Spinal cord (tissue), 10 donors: Measurements from ENCODE around the gene FBXO31. TPM values are rescaled to one million over a fixed set of nuclear protein-coding genes. Genes with fewer than 3 reads are reported as not detected.
A peak's percentile ranks its signal among the peaks of the same experiment; 100 is the strongest.

Source experiments
- DNase-seq, 6 donors: peaks; one replicate each; pipeline versions ENCODE4 v3.0.0 to v3.0.0-alpha.2; 2013 to 2015; ENCODE audit warnings: low spot score in 6 of 6, low read depth in 4 of 6
- H3K27ac ChIP-seq: one replicate; pipeline ENCODE4 v1.5.1; 2013; ENCODE audit warnings: low read depth, low read length, control low read depth
- H3K27me3 ChIP-seq: one replicate; pipeline ENCODE4 v1.6.1; 2013; ENCODE audit warnings: low read length; ENCODE audit not compliant: control insufficient read depth, insufficient read depth
- H3K36me3 ChIP-seq: one replicate; pipeline ENCODE4 v1.6.1; 2013; ENCODE audit warnings: low read length; ENCODE audit not compliant: control insufficient read depth, insufficient read depth
- H3K4me1 ChIP-seq: one replicate; pipeline ENCODE4 v1.6.1; 2013; ENCODE audit warnings: low read length; ENCODE audit not compliant: control insufficient read depth, insufficient read depth
- H3K4me3 ChIP-seq: one replicate; pipeline ENCODE4 v1.5.1; 2013; ENCODE audit warnings: low read depth, low read length, control low read depth
- H3K9me3 ChIP-seq: one replicate; pipeline ENCODE4 v1.6.1; 2013; ENCODE audit warnings: low read length; ENCODE audit not compliant: control insufficient read depth, insufficient read depth
- WGBS: methylation state at CpG from one replicate; pipeline ENCODE4 v1.1.5; 2013; ENCODE audit warnings: missing lambda C conversion rate; ENCODE audit not compliant: insufficient coverage; 5-methylcytosine and 5-hydroxymethylcytosine counted together
- polyA plus RNA-seq, 2 donors: library from polyadenylated mRNA; unstranded; fragments of 120-200 nt; gene quantifications; one replicate each; pipeline ENCODE4 v1.2.1, GENCODE V29; 2013; ENCODE audit not compliant: insufficient read length in 2 of 2
- total RNA-seq, 2 donors: library from RNA; depleted of rRNA in 1 of 2; stranded (reverse); fragments of 120-200 nt in 1 of 2; fragments of >200 nt in 1 of 2; gene quantifications; one replicate each; pipeline versions ENCODE4 v1.2.3 to v1.2.4, GENCODE V29; 2013 to 2014
- donor health status: healthy.

Gene FBXO31
- total and polyA plus RNA-seq, 4 donors = 21.0 to 48.6 (median 41.0) TPM

DNA sequence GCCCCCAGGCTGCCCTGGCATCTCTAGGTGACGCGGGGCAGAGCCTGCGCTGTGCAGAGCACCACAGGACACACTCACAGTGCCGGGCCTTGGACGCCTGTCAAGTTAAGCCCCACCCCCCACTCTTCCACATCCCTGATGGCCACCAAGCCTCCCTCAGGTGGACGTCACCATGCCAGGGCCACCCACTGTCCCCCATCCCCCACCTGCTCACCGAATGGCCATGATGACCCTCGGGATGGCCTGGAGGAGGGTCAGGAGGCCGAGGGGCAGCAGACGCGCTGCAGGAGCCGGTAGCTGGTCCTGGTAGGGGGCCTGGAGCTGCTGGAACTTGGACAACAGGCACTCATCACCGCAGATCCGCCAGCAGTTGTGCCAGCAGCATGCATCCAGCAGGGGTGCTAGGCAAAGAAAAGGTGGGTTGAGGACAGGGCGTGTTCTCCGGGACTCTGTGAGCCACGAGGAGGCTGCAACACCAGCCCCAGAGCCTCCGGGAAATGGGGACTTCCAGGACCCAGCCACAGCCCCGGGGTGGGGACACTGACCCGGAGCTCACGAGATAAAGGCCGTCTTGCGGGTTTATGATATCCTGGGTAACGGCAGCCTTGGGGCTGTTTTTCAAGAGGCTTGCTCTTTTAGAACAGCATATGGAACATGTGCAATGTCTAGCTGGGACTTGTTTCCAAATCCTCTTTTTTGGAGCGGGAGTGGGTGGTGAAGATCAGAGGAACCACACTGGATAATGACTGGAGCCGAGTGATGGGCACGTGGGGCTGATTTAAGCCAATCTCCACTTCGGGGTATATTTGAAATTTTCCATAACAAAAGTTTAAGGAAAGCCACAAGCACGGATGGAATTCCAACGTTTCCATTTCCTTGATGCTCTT lies 77.8 kb downstream of the FBXO31 start:
- DNase-seq = peak in 1 of 6 donors; percentile 51
- no peak overlapping the region for H3K4me3 ChIP-seq
- whole genome bisulfite sequencing = 64% methylated on average over 27 of the region's 30 CpGs

DNA sequence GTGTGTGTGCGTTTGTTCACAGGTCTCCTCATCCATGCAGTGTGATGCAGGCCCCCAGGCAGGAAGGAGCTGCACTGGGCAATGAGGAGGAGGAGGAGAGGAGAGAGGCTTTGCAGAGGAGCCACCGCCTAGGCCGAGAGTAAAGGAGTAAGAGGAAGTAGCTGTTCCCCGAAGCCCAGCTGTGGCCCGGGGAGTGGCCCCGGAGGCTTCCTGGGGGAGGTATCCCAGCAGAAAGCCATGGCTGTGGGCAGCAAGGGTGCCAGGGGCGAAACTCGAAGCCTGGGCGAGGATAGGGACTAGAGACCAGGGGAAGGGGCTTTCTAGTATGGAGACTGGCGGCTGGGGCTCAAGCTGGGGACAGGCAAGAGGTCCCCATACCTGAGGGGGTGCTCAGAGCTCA lies 78.6 kb downstream of the FBXO31 start:
- Histone ChIP-seq H3K27me3 (no peaks in the 10 kb centered on the region), H3K4me1 (peaks cover 4% of the 10 kb centered on the region), H3K4me3 (no peak overlapping the region), H3K27ac (no peak overlapping the region), H3K9me3 (no peaks in the 10 kb centered on the region), H3K36me3 (peaks cover 15% of the 10 kb centered on the region)
- no peak for DNase-seq
- 82% methylated on average over 10 of the region's 10 CpGs for WGBS

More for the DNA sequence above, 77.8 kb downstream of the FBXO31 start:
- H3K36me3 ChIP-seq = peaks cover 19% of the 10 kb centered on the region
- no peaks in the 10 kb centered on the region for H3K27me3 ChIP-seq
- H3K27ac ChIP-seq = no peak overlapping the region
- peaks cover 4% of the 10 kb centered on the region for H3K4me1 ChIP-seq
- no peaks in the 10 kb centered on the region for H3K9me3 ChIP-seq

DNA sequence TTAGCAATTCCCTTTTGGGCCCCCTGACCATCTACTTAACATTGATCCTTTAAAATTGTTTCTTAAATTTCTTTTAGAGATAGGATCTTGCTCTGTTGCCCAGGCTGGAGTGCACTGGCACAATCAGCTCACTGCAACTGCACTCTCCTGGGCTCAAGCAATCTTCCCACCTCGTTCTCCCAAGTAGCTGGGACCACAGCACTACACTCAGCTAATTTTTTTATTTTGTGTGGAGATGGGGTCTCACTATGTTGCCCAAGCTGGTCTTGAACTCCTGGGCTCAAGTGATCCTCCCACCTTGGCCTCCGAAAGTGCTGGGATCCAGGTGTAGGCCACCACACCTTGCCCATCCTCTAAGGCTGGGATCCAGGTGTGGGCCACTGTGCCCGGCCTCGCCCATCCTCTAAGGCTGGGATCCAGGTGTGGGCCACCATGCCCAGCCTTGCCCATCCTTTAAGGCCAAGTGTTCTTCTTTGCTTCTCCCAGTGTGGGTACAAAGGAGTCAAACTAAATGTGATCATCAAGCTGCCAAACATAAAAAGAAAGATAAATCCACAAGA lies 79.5 kb downstream of the FBXO31 start:
- Histone ChIP-seq H3K36me3 (peaks cover 19% of the 10 kb centered on the region), H3K27ac (no peak overlapping the region), H3K9me3 (no peaks in the 10 kb centered on the region), H3K4me1 (peaks cover 4% of the 10 kb centered on the region), H3K4me3 (no peak overlapping the region), H3K27me3 (no peaks in the 10 kb centered on the region)
- no peak for DNase-seq
- WGBS = 100% methylated on average over 3 of the region's 4 CpGs

DNA sequence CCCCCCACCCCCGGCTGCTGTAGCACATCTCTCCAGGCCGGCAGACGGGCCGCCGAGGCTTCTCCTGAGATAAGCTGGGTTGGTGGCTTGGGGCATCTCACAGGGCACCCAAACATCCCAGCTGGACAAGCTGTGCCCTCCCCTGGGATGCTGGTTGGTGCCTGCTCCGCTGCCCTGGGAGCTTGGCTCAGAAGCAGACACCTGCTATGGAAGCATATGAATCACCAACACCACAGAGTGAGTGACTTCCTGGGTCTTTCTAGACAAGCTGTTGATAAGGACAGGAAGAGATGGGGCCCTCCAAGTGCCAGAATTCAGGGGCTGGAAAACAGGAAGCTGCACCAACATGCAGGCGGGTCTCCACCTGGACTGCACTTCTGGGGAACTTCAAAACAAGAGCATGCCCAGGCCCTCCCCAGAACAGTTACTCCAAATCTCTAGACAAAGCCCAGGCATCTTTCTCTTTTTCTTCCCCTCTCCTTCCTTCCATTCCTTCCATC lies 80.1 kb downstream of the FBXO31 start:
- Histone ChIP-seq H3K27me3 (no peaks in the 10 kb centered on the region), H3K4me3 (no peak overlapping the region), H3K27ac (no peak overlapping the region), H3K4me1 (peaks cover 4% of the 10 kb centered on the region), H3K9me3 (no peaks in the 10 kb centered on the region), H3K36me3 (peaks cover 25% of the 10 kb centered on the region)
- 85% methylated on average over 5 of the region's 7 CpGs for WGBS
- no peak for DNase-seq

DNA sequence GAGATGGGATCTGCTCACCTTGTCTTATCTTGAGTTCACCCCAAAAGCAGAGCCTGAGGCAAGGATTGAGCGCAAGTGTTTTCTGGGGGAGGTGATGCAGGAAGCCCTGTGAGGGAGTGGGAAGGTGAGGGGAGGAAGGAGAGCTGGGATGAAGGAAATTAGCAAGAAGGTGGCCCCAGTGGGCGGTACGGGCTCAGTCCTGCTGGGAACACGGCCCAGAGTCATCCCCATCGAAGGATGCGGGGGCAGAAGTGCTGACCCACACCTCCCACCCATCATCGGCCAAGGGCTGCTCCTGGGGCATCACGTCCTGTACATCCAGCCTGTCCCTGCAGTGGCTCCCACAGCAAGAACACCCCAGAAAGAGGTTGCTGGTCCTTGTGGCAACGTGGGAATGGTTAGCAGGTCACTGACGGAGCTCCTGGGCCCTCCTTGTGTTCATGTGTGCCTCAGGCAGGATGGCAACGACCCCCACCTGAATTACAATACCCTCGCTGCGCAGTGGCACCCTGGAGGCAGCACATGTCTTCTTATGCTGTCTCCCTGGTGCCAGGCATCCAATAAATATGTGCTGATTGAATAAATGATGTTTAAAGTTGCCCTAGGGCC lies 84.6 kb downstream of the FBXO31 start:
- H3K4me1 ChIP-seq = no peaks in the 10 kb centered on the region
- no peak overlapping the region for H3K4me3 ChIP-seq
- H3K36me3 ChIP-seq = peaks cover 25% of the 10 kb centered on the region
- no peaks in the 10 kb centered on the region for H3K27me3 ChIP-seq
- 84% methylated on average over 12 of the region's 13 CpGs for WGBS
- DNase-seq = no peak
- H3K27ac ChIP-seq = no peak overlapping the region
- no peaks in the 10 kb centered on the region for H3K9me3 ChIP-seq

DNA sequence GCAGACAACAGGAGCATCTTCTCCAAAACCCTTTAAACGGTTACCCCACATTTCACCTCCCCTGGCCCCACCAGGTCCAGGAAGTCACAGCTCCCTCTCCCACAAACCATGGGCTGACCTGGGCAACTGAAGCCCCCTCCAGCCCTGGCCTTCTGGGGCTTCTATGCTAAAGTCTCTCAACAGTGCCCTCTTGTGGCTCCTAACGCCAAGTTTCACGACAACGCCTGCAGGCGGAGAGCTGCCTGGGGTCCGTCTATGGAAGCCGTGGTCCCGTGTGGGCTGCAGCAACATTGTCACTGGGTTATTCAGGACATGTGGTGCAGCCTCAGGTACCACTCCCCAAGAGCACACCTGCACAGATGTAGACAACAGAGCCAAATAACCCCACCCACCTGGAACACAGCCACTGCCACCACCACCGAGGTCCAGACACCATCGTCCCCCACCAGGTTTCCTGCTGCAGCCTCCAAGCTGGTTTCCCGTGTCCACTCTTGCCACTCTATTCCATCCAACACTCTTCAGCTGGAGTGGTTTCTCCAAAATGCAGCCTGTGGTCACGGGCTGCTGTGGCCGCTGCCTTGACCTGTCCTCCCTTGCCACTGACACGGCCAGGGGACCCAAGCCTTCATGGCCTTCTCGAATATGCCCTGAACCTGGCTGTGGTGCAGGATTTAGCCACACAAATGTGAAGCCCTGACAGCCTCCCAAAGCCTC lies 85.5 kb downstream of the FBXO31 start:
- peak in 2 of 6 donors; percentile 64 to 68 for DNase-seq
- Histone ChIP-seq H3K4me3 (no peak overlapping the region), H3K27me3 (no peaks in the 10 kb centered on the region), H3K36me3 (peaks cover 22% of the 10 kb centered on the region), H3K9me3 (no peaks in the 10 kb centered on the region), H3K4me1 (no peaks in the 10 kb centered on the region), H3K27ac (no peak overlapping the region)
- WGBS = 51% methylated on average over 15 of the region's 15 CpGs

DNA sequence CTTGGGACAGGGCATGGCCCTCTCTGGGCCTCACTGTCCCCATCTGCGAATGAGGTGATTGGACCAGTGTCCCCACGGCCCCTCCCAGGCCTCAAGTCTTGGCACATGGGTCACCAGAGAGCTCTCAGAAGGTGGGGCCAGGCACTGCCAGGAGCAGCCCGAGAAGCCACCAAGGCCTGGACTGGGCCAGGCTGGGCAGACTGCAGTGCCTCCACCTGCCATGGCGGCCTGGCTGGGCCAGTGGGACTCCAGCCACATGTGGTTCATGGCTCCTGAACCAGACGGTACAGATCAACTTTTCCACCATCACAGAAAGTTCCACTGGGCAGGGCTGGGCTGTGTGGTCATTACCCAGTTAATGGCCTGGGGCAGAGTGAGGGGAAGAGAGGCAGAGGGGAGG lies 86.2 kb downstream of the FBXO31 start:
- no peaks in the 10 kb centered on the region for H3K9me3 ChIP-seq
- no peak overlapping the region for H3K27ac ChIP-seq
- DNase-seq = no peak
- H3K27me3 ChIP-seq = no peaks in the 10 kb centered on the region
- H3K4me3 ChIP-seq = no peak overlapping the region
- WGBS = 95% methylated on average over 3 of the region's 5 CpGs
- H3K36me3 ChIP-seq = peaks cover 20% of the 10 kb centered on the region
- H3K4me1 ChIP-seq = no peaks in the 10 kb centered on the region

DNA sequence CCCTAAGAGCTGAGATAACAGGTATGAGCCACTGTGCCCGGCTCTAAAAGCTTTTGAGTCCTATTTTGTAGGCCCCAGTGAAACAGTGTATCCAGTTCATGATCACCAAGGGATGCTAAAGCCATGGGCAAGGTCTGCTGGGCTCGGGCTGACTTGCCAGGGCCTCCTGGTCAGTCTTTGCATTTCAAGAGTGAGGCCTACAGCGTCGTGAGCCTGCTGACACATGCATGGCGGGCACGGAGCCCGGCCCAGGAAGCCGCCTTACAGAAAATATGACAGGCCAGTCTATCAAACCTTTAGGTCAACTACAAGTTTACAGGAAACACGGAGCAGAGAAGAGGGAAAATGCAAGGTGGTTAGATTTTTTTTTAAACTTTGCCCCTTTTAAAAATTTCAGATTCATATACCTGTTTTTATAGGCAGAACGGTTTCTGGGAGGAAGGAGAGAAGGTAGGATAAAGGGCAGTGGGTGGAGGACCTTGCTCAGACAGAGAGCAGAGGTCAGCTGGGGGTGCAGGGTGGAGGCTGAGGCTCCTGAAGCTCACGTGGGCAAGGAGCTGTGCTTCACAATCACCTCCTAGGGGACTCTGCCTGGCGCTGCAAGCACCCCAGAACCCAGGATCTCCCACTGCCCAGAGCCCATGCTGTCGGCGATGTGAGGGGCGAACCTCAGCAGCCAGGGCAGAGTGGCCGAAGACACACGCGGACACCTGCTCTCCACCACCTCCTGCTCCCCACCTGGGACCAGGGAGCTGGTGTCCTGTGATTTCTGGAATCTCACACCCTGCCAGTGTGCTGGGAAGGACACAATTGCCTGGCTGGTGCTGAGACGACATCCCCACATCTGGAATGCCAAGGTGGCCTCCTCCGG lies 87.7 kb downstream of the FBXO31 start:
- H3K27ac ChIP-seq = no peak overlapping the region
- WGBS = 88% methylated on average over 14 of the region's 20 CpGs
- no peaks in the 10 kb centered on the region for H3K4me1 ChIP-seq
- H3K27me3 ChIP-seq = no peaks in the 10 kb centered on the region
- DNase-seq = no peak
- H3K36me3 ChIP-seq = peaks cover 20% of the 10 kb centered on the region
- H3K4me3 ChIP-seq = no peak overlapping the region
- no peaks in the 10 kb centered on the region for H3K9me3 ChIP-seq

DNA sequence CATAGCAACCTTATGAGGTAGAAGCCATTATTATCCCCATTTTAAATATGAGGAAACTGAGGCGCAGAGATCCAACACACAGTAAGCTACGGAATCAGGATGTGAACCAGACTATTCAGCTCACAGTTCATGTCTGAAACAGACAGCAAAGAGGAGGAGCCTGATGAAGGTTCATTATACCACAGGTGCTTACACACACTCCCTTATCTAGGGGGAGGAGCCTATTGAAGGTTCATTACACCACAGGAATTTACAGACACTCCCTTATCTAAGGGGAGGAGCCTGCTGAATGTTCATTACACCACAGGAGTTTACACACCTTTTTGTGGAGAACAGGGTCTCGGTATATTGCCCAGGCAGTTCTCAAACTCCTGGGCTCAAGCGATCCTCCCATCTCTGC lies 88.3 kb downstream of the FBXO31 start:
- 94% methylated on average over 3 of the region's 4 CpGs for WGBS
- peaks cover 20% of the 10 kb centered on the region for H3K36me3 ChIP-seq
- no peak overlapping the region for H3K27ac ChIP-seq
- no peak for DNase-seq
- no peaks in the 10 kb centered on the region for H3K9me3 ChIP-seq
- H3K4me1 ChIP-seq = no peaks in the 10 kb centered on the region
- no peaks in the 10 kb centered on the region for H3K27me3 ChIP-seq
- no peak overlapping the region for H3K4me3 ChIP-seq
